Sigmoid colon (tissue), 4 donors: ENCODE results near the gene PCBD1.

ENCODE experiments used
- CTCF ChIP-seq, 4 experiments: fragments of 450-650 bp in 3 of 4; fragments of 200-600 bp in 1 of 4; IDR thresholded peaks; one replicate each; pipeline ENCODE4 v1.5.1; 2016 to 2019; ENCODE audit warnings: antibody characterized with exemption in 4 of 4, mild to moderate bottlenecking in 3 of 4, moderate library complexity in 2 of 4
- EP300 ChIP-seq, 4 donors: sonication (generic); formaldehyde crosslinking; IDR thresholded peaks; one replicate each; pipeline ENCODE4 v1.6.1; 2017; ENCODE audit warnings: antibody characterized with exemption in 4 of 4
- POLR2A ChIP-seq, 2 donors: fragments of 450-650 bp; IDR thresholded peaks; one replicate each; pipeline ENCODE4 v1.6.1; 2016; ENCODE audit warnings: antibody characterized with exemption in 2 of 2, mild to moderate bottlenecking in 2 of 2, moderate library complexity in 2 of 2
- POLR2AphosphoS5 ChIP-seq, 4 donors: sonication (generic); formaldehyde crosslinking; IDR thresholded peaks; one replicate each; pipeline ENCODE4 v1.6.1; 2017; ENCODE audit warnings: antibody characterized with exemption in 4 of 4

- TF ChIP-seq CTCF (IDR thresholded peaks at IDR 0.05) (no peak), EP300 (IDR thresholded peaks at IDR 0.05) (no peak), POLR2A (IDR thresholded peaks at IDR 0.05) (no peak), POLR2AphosphoS5 (IDR thresholded peaks at IDR 0.05) (no peak)
These were observed 2.6 kb upstream of the PCBD1 start for GRCh38 chr10:70890917-70891431.
